ENCODE measurements around the gene MRPL43. TPM values are rescaled to one million over a fixed set of nuclear protein-coding genes. Genes with fewer than 3 reads are reported as not detected.

The MRPL43 gene
- total and polyA plus RNA-seq, 10 of the 15 experiments (the other 5 are each of a cell fraction or from before 2014, with no cell fraction given) = 16.6 to 108 (median 65.1) TPM

GRCh38 chr10:101031128-101031795 is 44.0 kb upstream of the MRPL43 start, which contains the start of the genes PDZD7 and SFXN3:
PDZD7 (minus strand) TSS chr10:101031129; CDS start chr10:101030219, 910 bp downstream.
SFXN3 (plus strand) TSS chr10:101031234; CDS start chr10:101034695, 3,461 bp downstream.
- ChIA-PET CTCF (interaction anchor here (0.5 to 6.5 kb wide), 15 partner anchors 8 to 123 kb away, joined by 3 to 86 read pairs (median 5); partner anchors contain the start of genes KAZALD1 and LZTS2), POLR2A (interaction anchor here (0.6 to 1.7 kb wide), 7 partner anchors 12 to 557 kb away, joined by 3 to 8 read pairs (median 3); partner anchors contain the start of genes DPCD, KAZALD1 and POLL), RAD21 (ENCODE audit: unreplicated experiment) (interaction anchor here (1.0 to 2.3 kb wide), 8 partner anchors 10 to 64 kb away, joined by 3 to 13 read pairs (median 4); no protein-coding TSS in a partner anchor), SMC1A (ENCODE audit: uncharacterized antibody, unreplicated experiment) (interaction anchor here (0.5 to 4.3 kb wide), 6 partner anchors 11 to 540 kb away, joined by 3 to 24 read pairs (median 3); no protein-coding TSS in a partner anchor)
- Histone ChIP-seq H3K79me2 (ENCODE audit: control insufficient read depth, insufficient read depth, low read length) (no peaks in the 10 kb centered on the region), H3K9me3 (replicated peaks; ENCODE audit: control insufficient read depth, insufficient read depth, low read length) (no peaks in the 10 kb centered on the region), H3K4me3 (peak within 1 kb of the TSS; percentile 64), H3K4me2 (ENCODE audit: control insufficient read depth, insufficient read depth) (peak within 1 kb of the TSS; percentile 95), H4K20me1 (ENCODE audit: control insufficient read depth, insufficient read depth) (no peaks in the 10 kb centered on the region), H2AFZ (ENCODE audit: control insufficient read depth, low read depth, low read length) (peak within 1 kb of the TSS; percentile 91), H3K27ac (ENCODE audit: control insufficient read depth, insufficient read depth) (no peak within 1 kb of the TSS), H3K36me3 (ENCODE audit: control insufficient read depth in 2 of 2, insufficient read depth in 2 of 2, low read length in 1 of 2) (no peaks in the 10 kb centered on the region), H3K27me3 (replicated peaks in 1 of 2; ENCODE audit: control insufficient read depth in 2 of 2, insufficient read depth in 2 of 2, low read length in 1 of 2) (peaks cover 5 to 9% of the 10 kb centered on the region in 2 experiments), H3K4me1 (ENCODE audit: control insufficient read depth, insufficient read depth, low read length) (peaks cover 21% of the 10 kb centered on the region), H3K9ac (ENCODE audit: control insufficient read depth, insufficient read depth, low read length) (peak within 1 kb of the TSS; percentile 22; the same call in 1 of the 2 replicates)
- peak; percentile 48 for DNase-seq (ENCODE audit: low read depth, low spot score)
- WGBS (ENCODE audit: insufficient coverage, insufficient replicate concordance, low lambda C conversion rate, missing lambda C conversion rate) = 2% methylated on average over 37 of the region's 38 CpGs
- peak; percentile 96 for ATAC-seq
- intact Hi-C loops (cut with micrococcal nuclease; ENCODE audit: unreplicated experiment) (loop anchor here (5.0 kb wide), 1 partner anchor 36 kb away; no protein-coding TSS in a partner anchor), in situ Hi-C loops (cut with MboI) (no loop called here)
- no TSS peak for BruUV-seq (replicated peaks)
- FAIRE-seq = peak; percentile 44
- TF ChIP-seq IRF3 (IDR thresholded peaks at IDR 0.05) (peak; percentile 83), EGR1 (IDR thresholded peaks at IDR 0.05; ENCODE audit: borderline replicate concordance in 1 of 2, low read depth in 2 of 2, low read length in 2 of 2) (peak in 1 of 2 experiments; percentile 76; a peak in 2 of 3 replicates), MXI1 (IDR thresholded peaks at IDR 0.05; ENCODE audit: low read depth, low read length) (0 out of 2 replicates have a peak, but pooled peaks have one; percentile 28), MTA3 (IDR thresholded peaks at IDR 0.05; ENCODE audit: borderline replicate concordance, low read length) (no peak), NRF1 (conservative IDR thresholded peaks at IDR 0.05; ENCODE audit: low read depth, low read length) (0 out of 2 replicates have a peak, but pooled peaks have one; percentile 33), ZBTB4 (CRISPR knock-in tag; IDR thresholded peaks at IDR 0.05) (no peak), PBX3 (IDR thresholded peaks at IDR 0.05; ENCODE audit: insufficient replicate concordance, low read depth, low read length) (peak; percentile 99), TCF7 (IDR thresholded peaks at IDR 0.05; ENCODE audit: borderline replicate concordance) (no peak), POLR2A (IDR thresholded peaks at IDR 0.05; ENCODE audit: low read depth, low read length) (no peak), CUX1 (IDR thresholded peaks at IDR 0.05; ENCODE audit: insufficient replicate concordance, low read depth, low read length) (no peak)

Measured in GM12878 (cell line).